SK-N-SH (cell line): ENCODE measurements around the gene RARS1. TPM values are rescaled to one million over a fixed set of nuclear protein-coding genes. Genes with fewer than 3 reads are reported as not detected.
A peak's percentile ranks its signal among the peaks of the same experiment; 100 is the strongest.

ENCODE experiments used
- CTCF ChIA-PET: fragments of 300-600, 350-600 bp; formaldehyde crosslinking; extraction: SDS; loops from one replicate; lab custom pipeline; 2021; lab: Yijun Ruan, JAX
- POLR2A ChIA-PET: fragments of 350-600 bp; sonication (Branson Sonifier 250); formaldehyde crosslinking; extraction: SDS; loops from one replicate; lab custom pipeline; 2020; ENCODE audit warnings: antibody characterized with exemption, inconsistent platforms; lab: Yijun Ruan, JAX
- DNase-seq: peaks from one replicate; pipeline ENCODE4 v3.0.0; 2012
- H2AFZ ChIP-seq: fragments of 200-600 bp; sonication (generic); 2 replicates; pipeline ENCODE4 v1.8.1; 2016; ENCODE audit warnings: antibody characterized with exemption, mild to moderate bottlenecking, low read depth
- H3F3A ChIP-seq: fragments of 200-600 bp; sonication (generic); replicated peaks from 2 replicates; pipeline ENCODE3; 2016; ENCODE audit warnings: antibody characterized with exemption, mild to moderate bottlenecking; ENCODE audit not compliant: insufficient read depth
- H3K27ac ChIP-seq, 2 experiments: fragments of 200-500 bp in 1 of 2; fragments of 200-600 bp in 1 of 2; sonication (Bioruptor generic) in 1 of 2; sonication (generic), shearing (Covaris generic) in 1 of 2; 2 replicates each; pipeline versions ENCODE4 v1.5.1 to v1.6.1; 2014 to 2016; ENCODE audit warnings: low read depth in 2 of 2, inconsistent platforms in 1 of 2, low read length in 1 of 2, mild to moderate bottlenecking in 1 of 2, mixed read lengths in 1 of 2
- H3K27me3 ChIP-seq: fragments of 200-600 bp; sonication (generic), shearing (Covaris generic); 2 replicates; pipeline ENCODE4 v1.6.1; 2016; ENCODE audit warnings: mixed run types; ENCODE audit not compliant: insufficient read depth
- H3K36me3 ChIP-seq, 2 experiments: fragments of 200-500 bp in 1 of 2; fragments of 200-600 bp in 1 of 2; sonication (Bioruptor generic) in 1 of 2; sonication (generic) in 1 of 2; replicated peaks in 1 of 2; 2 replicates each; pipeline versions ENCODE3 to v1.5.1; 2014 to 2016; ENCODE audit warnings: low read length in 1 of 2, mild to moderate bottlenecking in 1 of 2; ENCODE audit not compliant: insufficient read depth in 2 of 2, control insufficient read depth in 1 of 2
- H3K4me1 ChIP-seq, 2 experiments: fragments of 200-500 bp in 1 of 2; fragments of 200-600 bp in 1 of 2; sonication (Bioruptor generic) in 1 of 2; sonication (generic), shearing (Covaris generic) in 1 of 2; 2 replicates each; pipeline versions ENCODE4 v1.5.1 to v1.6.1; 2014 to 2016; ENCODE audit warnings: low read depth in 1 of 2, low read length in 1 of 2, mixed run types in 1 of 2; ENCODE audit not compliant: insufficient read depth in 2 of 2, control insufficient read depth in 1 of 2
- H3K4me2 ChIP-seq: fragments of 200-600 bp; sonication (generic), shearing (Covaris generic); 2 replicates; pipeline ENCODE4 v1.6.1; 2017; ENCODE audit warnings: mixed run types
- H3K4me3 ChIP-seq, 2 experiments: fragments of 200-500 bp in 1 of 2; fragments of 200-600 bp in 1 of 2; sonication (Bioruptor generic) in 1 of 2; sonication (generic), shearing (Covaris generic) in 1 of 2; 2 replicates each; pipeline versions ENCODE4 v1.5.1 to v1.8.1; 2014 to 2016; ENCODE audit warnings: low read depth in 2 of 2, inconsistent platforms in 1 of 2, low read length in 1 of 2, mild to moderate bottlenecking in 1 of 2, mixed read lengths in 1 of 2, moderate library complexity in 1 of 2
- H3K79me2 ChIP-seq: fragments of 200-600 bp; sonication (generic); 2 replicates; pipeline ENCODE4 v1.8.1; 2017; ENCODE audit warnings: mild to moderate bottlenecking; ENCODE audit not compliant: insufficient read depth
- H3K9ac ChIP-seq: fragments of 200-600 bp; sonication (generic); 2 replicates; pipeline ENCODE4 v1.6.1; 2017; ENCODE audit warnings: mixed run types
- H3K9me2 ChIP-seq: fragments of 200-600 bp; sonication (generic); 2 replicates; pipeline ENCODE4 v1.6.1; 2017; ENCODE audit warnings: mixed run types
- H3K9me3 ChIP-seq: fragments of 200-600 bp; sonication (generic); 2 replicates; pipeline ENCODE4 v1.6.1; 2017; ENCODE audit warnings: mixed run types, mild to moderate bottlenecking, moderate library complexity
- H4K20me1 ChIP-seq: fragments of 200-600 bp; sonication (generic); 2 replicates; pipeline ENCODE4 v1.6.1; 2017; ENCODE audit warnings: mild to moderate bottlenecking, mixed run types; ENCODE audit not compliant: insufficient read depth
- CHD2 ChIP-seq: fragments of 150-350 bp; IDR thresholded peaks from 2 replicates; pipeline ENCODE4 v1.6.1; 2018; ENCODE audit warnings: low read length; ENCODE audit not compliant: partially characterized antibody
- CTCF ChIP-seq: fragments of 200-600 bp; sonication (generic); IDR thresholded peaks from 2 replicates; pipeline ENCODE4 v1.6.1; 2017; ENCODE audit warnings: antibody characterized with exemption, mild to moderate bottlenecking, moderate library complexity
- EP300 ChIP-seq, 2 experiments: IDR thresholded peaks; 2 replicates each; pipeline versions ENCODE4 v1.4.0 to v1.6.1; 2012; ENCODE audit warnings: borderline replicate concordance in 1 of 2, low read depth in 1 of 2, low read length in 1 of 2
- FOSL2 ChIP-seq: IDR thresholded peaks from 2 replicates; pipeline ENCODE4 v1.4.0; 2012; ENCODE audit warnings: low read depth, mild to moderate bottlenecking, moderate library complexity, borderline replicate concordance
- GATA2 ChIP-seq: sonication (generic); formaldehyde crosslinking; IDR thresholded peaks from 2 replicates; pipeline ENCODE4 v1.5.0; 2020; ENCODE audit warnings: mild to moderate bottlenecking, missing genetic modification reagents
- JUND ChIP-seq: IDR thresholded peaks from 2 replicates; pipeline ENCODE4 v1.4.0; 2012
- MEF2A ChIP-seq: IDR thresholded peaks from 2 replicates; pipeline ENCODE4 v1.4.0; 2012; ENCODE audit warnings: low read depth, borderline replicate concordance
- MXI1 ChIP-seq: IDR thresholded peaks from 2 replicates; pipeline ENCODE4 v1.6.1; 2012; ENCODE audit warnings: mild to moderate bottlenecking, low read depth, low read length, improper control_type of control experiment
- NFIC ChIP-seq: IDR thresholded peaks from 2 replicates; pipeline ENCODE4 v1.4.0; 2012; ENCODE audit warnings: borderline replicate concordance
- NRF1 ChIP-seq: IDR thresholded peaks from 2 replicates; pipeline ENCODE4 v1.6.1; 2012; ENCODE audit warnings: low read depth, mild to moderate bottlenecking, low read length
- RAD21 ChIP-seq: IDR thresholded peaks from 2 replicates; pipeline ENCODE4 v1.6.1; 2012; ENCODE audit warnings: mild to moderate bottlenecking, low read length
- RCOR1 ChIP-seq: fragments of 150-350 bp; IDR thresholded peaks from 2 replicates; pipeline ENCODE4 v1.6.1; 2017; ENCODE audit warnings: antibody characterized with exemption, low read length
- RXRA ChIP-seq: IDR thresholded peaks from 2 replicates; pipeline ENCODE4 v1.4.0; 2012; ENCODE audit warnings: low read depth, mild to moderate bottlenecking, borderline replicate concordance
- SIN3A ChIP-seq: IDR thresholded peaks from 2 replicates; pipeline ENCODE4 v1.6.1; 2012; ENCODE audit warnings: low read depth, mild to moderate bottlenecking, low read length, moderate library complexity, borderline replicate concordance
- SMC3 ChIP-seq: IDR thresholded peaks from 2 replicates; pipeline ENCODE4 v1.6.1; 2012; ENCODE audit warnings: low read depth, low read length, improper control_type of control experiment
- TAF1 ChIP-seq: IDR thresholded peaks from 2 replicates; pipeline ENCODE4 v1.6.1; 2012; ENCODE audit warnings: low read depth, mild to moderate bottlenecking, low read length, moderate library complexity, borderline replicate concordance
- TCF12 ChIP-seq: IDR thresholded peaks from 2 replicates; pipeline ENCODE4 v1.4.0; 2012
- TEAD4 ChIP-seq: IDR thresholded peaks from 2 replicates; pipeline ENCODE4 v1.4.0; 2012; ENCODE audit warnings: mild to moderate bottlenecking, borderline replicate concordance; ENCODE audit not compliant: insufficient read depth
- ZBTB33 ChIP-seq: IDR thresholded peaks from 2 replicates; pipeline ENCODE4 v1.4.0; 2012; ENCODE audit warnings: low read depth, borderline replicate concordance
- WGBS: methylation state at CpG from one replicate; pipeline ENCODE4 v1.1.6; 2017; ENCODE audit warnings: low lambda C conversion rate; 5-methylcytosine and 5-hydroxymethylcytosine counted together
- polyA plus RNA-seq, 3 experiments: library from polyadenylated mRNA; depleted of rRNA; stranded (reverse); fragments of >200 nt; gene quantifications; 2 replicates each; pipeline ENCODE4 v1.2.3, GENCODE V29; 2012
- TF ChIP-seq, protein P1 (sequence below): fragments of 150-350 bp; IDR thresholded peaks from 2 replicates; pipeline ENCODE4 v1.6.1; 2016; ENCODE audit warnings: mild to moderate bottlenecking, low read depth, low read length
- TF ChIP-seq, protein P2 (sequence below): IDR thresholded peaks from 2 replicates; pipeline ENCODE4; 2012
- TF ChIP-seq, protein P3 (sequence below): fragments of 150-350 bp; IDR thresholded peaks from 2 replicates; pipeline ENCODE4 v1.6.1; 2017; ENCODE audit warnings: antibody characterized with exemption, low read length, low read depth, borderline replicate concordance
- TF ChIP-seq, protein P4 (sequence below): IDR thresholded peaks from 2 replicates; pipeline ENCODE4 v1.4.0; 2012; ENCODE audit warnings: low read depth
- TF ChIP-seq, protein P5 (sequence below): IDR thresholded peaks from 2 replicates; pipeline ENCODE4 v1.4.0; 2012; ENCODE audit warnings: low read depth, borderline replicate concordance

Gene RARS1
- 53.5 and 66.2 TPM in 2 replicates for polyA plus RNA-seq (2012; rRNA removed)
- 63.7 and 98.5 TPM in 2 replicates for polyA plus RNA-seq (2012; cell fraction: cytosol; rRNA removed)
- polyA plus RNA-seq (2012; cell fraction: nucleus; rRNA removed), result 70.4 and 141 TPM in 2 replicates

DNA sequence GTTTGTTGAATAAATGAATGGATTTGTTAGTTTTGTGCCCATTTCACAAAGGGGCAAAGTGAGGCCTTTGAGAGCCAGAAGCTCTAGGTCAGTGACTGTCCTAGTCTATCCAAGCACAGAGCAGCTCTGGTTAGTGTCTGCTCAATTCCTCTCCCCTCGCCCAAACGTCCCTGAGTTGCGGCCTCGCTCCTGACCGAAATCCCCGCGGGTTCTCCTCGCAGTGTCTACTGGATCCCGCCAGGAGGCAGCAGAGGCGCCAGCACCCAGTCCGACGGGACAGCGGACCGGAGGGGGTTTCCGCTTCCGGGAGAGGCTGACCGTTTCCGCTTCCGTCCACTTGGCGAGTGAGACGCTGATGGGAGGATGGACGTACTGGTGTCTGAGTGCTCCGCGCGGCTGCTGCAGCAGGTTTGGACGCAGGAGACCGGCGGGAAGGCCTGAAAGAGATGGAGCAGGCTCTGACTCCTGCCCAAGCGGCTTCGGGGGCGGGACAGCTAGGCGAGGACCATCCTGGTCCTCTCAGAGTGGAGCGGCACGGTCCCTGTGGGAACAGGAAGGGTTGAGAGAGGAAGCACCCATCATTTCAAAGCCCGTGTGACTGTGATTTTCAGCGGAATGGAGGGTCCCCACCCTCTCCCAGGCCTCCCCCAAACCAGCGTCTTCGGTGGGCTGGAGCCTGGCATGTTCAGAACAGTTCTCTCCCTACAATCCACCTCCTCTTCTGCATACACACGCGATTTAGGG, at the start of gene RARS1:
TSS of gene RARS1 (plus strand) at position 336 of the 744 bp plus-strand sequence. CDS start at position 364, 28 bp downstream.
- CTCF ChIA-PET, result interaction anchor here (0.5 to 4.5 kb wide), 21 partner anchors 9 to 461 kb away, joined by 3 to 27 read pairs (median 3); no protein-coding TSS in a partner anchor
- Histone ChIP-seq H3K4me2 (peak within 1 kb of the TSS; percentile 83), H3K4me3 (peak within 1 kb of the TSS; percentile 86 to 98), H4K20me1 (peaks cover 7% of the 10 kb centered on the region), H3K9me3 (no peaks in the 10 kb centered on the region), H3K79me2 (peaks cover 50% of the 10 kb centered on the region), H3K27me3 (no peaks in the 10 kb centered on the region), H3K36me3 (peaks cover 27 to 42% of the 10 kb centered on the region in 2 experiments), H3F3A (peaks cover 3% of the 10 kb centered on the region), H3K4me1 (peaks cover 0 to 7% of the 10 kb centered on the region in 2 experiments; a peak in 2 of 4 replicates), H3K27ac (peak within 1 kb of the TSS; percentile 83 to 90), H2AFZ (peak within 1 kb of the TSS; percentile 98), H3K9ac (peak within 1 kb of the TSS; percentile 95), H3K9me2 (no peaks in the 10 kb centered on the region)
- WGBS, result 1% methylated on average over 29 of the region's 40 CpGs
- POLR2A ChIA-PET, result interaction anchor here (0.7 to 1.2 kb wide), 4 partner anchors 93 to 1097 kb away, joined by 3 read pairs; partner anchors contain the start of genes PANK3 and SPDL1
- peak; percentile 95 for DNase-seq
- TF ChIP-seq GATA2 (CRISPR knock-in tag), result no peak
- no peak for TF ChIP-seq NRF1
- TF ChIP-seq CTCF, result peak; percentile 90
- TF ChIP-seq SIN3A, result peak; percentile 84; the same call in 1 of the 2 replicates
- TF ChIP-seq, protein P1, sequence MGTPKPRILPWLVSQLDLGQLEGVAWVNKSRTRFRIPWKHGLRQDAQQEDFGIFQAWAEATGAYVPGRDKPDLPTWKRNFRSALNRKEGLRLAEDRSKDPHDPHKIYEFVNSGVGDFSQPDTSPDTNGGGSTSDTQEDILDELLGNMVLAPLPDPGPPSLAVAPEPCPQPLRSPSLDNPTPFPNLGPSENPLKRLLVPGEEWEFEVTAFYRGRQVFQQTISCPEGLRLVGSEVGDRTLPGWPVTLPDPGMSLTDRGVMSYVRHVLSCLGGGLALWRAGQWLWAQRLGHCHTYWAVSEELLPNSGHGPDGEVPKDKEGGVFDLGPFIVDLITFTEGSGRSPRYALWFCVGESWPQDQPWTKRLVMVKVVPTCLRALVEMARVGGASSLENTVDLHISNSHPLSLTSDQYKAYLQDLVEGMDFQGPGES, result no peak
- no peak for TF ChIP-seq TEAD4
- TF ChIP-seq NFIC, result no peak
- TF ChIP-seq RXRA, result no peak
- no peak for TF ChIP-seq EP300 (IDR thresholded peaks at IDR 0.05; ENCODE audit: borderline replicate concordance in 1 of 2, low read depth in 1 of 2, low read length in 1 of 2)
- TF ChIP-seq, protein P2, sequence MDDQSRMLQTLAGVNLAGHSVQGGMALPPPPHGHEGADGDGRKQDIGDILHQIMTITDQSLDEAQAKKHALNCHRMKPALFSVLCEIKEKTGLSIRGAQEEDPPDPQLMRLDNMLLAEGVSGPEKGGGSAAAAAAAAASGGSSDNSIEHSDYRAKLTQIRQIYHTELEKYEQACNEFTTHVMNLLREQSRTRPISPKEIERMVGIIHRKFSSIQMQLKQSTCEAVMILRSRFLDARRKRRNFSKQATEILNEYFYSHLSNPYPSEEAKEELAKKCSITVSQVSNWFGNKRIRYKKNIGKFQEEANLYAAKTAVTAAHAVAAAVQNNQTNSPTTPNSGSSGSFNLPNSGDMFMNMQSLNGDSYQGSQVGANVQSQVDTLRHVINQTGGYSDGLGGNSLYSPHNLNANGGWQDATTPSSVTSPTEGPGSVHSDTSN, result no peak
- TF ChIP-seq TAF1, result peak; percentile 91
- no peak for TF ChIP-seq MEF2A
- peak; percentile 67 for TF ChIP-seq RCOR1
- TF ChIP-seq, protein P3, sequence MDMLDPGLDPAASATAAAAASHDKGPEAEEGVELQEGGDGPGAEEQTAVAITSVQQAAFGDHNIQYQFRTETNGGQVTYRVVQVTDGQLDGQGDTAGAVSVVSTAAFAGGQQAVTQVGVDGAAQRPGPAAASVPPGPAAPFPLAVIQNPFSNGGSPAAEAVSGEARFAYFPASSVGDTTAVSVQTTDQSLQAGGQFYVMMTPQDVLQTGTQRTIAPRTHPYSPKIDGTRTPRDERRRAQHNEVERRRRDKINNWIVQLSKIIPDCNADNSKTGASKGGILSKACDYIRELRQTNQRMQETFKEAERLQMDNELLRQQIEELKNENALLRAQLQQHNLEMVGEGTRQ, result no peak
- TF ChIP-seq RAD21, result peak; percentile 72
- TF ChIP-seq, protein P4, sequence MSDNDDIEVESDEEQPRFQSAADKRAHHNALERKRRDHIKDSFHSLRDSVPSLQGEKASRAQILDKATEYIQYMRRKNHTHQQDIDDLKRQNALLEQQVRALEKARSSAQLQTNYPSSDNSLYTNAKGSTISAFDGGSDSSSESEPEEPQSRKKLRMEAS, result peak; percentile 90
- no peak for TF ChIP-seq TCF12
- TF ChIP-seq ZBTB33, result no peak
- no peak for TF ChIP-seq JUND
- peak; percentile 66; the same call in 1 of the 2 replicates for TF ChIP-seq MXI1
- no peak for TF ChIP-seq FOSL2
- TF ChIP-seq CHD2, result peak; percentile 89
- TF ChIP-seq SMC3, result peak; percentile 83
- TF ChIP-seq, protein P5, sequence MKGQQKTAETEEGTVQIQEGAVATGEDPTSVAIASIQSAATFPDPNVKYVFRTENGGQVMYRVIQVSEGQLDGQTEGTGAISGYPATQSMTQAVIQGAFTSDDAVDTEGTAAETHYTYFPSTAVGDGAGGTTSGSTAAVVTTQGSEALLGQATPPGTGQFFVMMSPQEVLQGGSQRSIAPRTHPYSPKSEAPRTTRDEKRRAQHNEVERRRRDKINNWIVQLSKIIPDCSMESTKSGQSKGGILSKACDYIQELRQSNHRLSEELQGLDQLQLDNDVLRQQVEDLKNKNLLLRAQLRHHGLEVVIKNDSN, result no peak
